Lower leg skin (tissue), 4 donors: ENCODE data around the gene KIF3B. TPM values are rescaled to one million over a fixed set of nuclear protein-coding genes. Genes with fewer than 3 reads are reported as not detected.
"Not testable (repeated sequence)": the region's sequence is repeated elsewhere in the genome, so short reads cannot be mapped to it uniquely, and the experiment has no call there.

Source experiments
- DNase-seq, 2 donors: peaks; one replicate each; pipeline ENCODE4 v3.0.0-alpha.2; 2019; ENCODE audit warnings: low spot score in 2 of 2
- H3K4me3 ChIP-seq: fragments of 200-600 bp; sonication (generic); 2 replicates; pipeline ENCODE4 v1.5.1; 2017; ENCODE audit warnings: mild to moderate bottlenecking, low read depth; ENCODE audit not compliant: poor library complexity, severe bottlenecking
- POLR2A ChIP-seq, 2 donors: fragments of 450-650 bp; IDR thresholded peaks; one replicate each; pipeline ENCODE4 v1.6.1; 2016 to 2017; ENCODE audit warnings: antibody characterized with exemption in 2 of 2, mild to moderate bottlenecking in 1 of 2, moderate library complexity in 1 of 2
- WGBS, 2 donors: methylation state at CpG; one replicate each; pipeline ENCODE4 v1.1.5; 2018; 5-methylcytosine and 5-hydroxymethylcytosine counted together
- intact Hi-C: fragments of 100-400 bp; cut with DNase I; formaldehyde crosslinking; loops from one replicate; pipeline ENCODE4 v1.15.0; 2023; ENCODE audit warnings: low total_unique reads
- total RNA-seq, 4 donors: library from RNA; depleted of rRNA; stranded (reverse); fragments of >200 nt; gene quantifications; one replicate each; pipeline ENCODE4 v1.1.0, GENCODE V29; 2016
- TF ChIP-seq, protein P1 (sequence below), 3 donors: fragments of 450-650 bp; IDR thresholded peaks; one replicate each; pipeline ENCODE4 v1.5.1; 2016; ENCODE audit warnings: antibody characterized with exemption in 3 of 3, mild to moderate bottlenecking in 3 of 3, moderate library complexity in 2 of 3

Gene KIF3B
- total RNA-seq, 4 donors from 2014 or later, result 9.7 to 17.8 (median 13.1) TPM

DNA sequence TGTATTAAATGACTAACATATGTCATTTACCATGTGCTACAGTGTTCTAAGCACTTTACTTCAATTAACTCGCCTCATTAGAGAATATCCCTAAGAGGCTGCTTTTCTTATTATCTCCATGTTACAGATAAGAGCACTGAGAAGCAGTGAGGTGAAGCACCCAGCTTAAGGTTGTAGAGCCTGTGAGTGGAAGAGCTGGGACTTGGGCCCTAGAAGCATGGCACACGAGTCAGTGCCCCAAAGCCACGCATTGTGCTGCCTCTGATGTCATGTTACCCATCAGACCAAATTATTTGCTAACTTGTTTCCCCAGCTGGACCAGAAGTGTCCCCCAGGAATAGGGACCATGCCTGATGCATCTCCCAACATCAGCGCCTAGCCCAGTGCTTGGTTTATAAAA lies 35.6 kb upstream of the KIF3B start:
- no peak for TF ChIP-seq POLR2A (IDR thresholded peaks at IDR 0.05)
- TF ChIP-seq, protein P1, sequence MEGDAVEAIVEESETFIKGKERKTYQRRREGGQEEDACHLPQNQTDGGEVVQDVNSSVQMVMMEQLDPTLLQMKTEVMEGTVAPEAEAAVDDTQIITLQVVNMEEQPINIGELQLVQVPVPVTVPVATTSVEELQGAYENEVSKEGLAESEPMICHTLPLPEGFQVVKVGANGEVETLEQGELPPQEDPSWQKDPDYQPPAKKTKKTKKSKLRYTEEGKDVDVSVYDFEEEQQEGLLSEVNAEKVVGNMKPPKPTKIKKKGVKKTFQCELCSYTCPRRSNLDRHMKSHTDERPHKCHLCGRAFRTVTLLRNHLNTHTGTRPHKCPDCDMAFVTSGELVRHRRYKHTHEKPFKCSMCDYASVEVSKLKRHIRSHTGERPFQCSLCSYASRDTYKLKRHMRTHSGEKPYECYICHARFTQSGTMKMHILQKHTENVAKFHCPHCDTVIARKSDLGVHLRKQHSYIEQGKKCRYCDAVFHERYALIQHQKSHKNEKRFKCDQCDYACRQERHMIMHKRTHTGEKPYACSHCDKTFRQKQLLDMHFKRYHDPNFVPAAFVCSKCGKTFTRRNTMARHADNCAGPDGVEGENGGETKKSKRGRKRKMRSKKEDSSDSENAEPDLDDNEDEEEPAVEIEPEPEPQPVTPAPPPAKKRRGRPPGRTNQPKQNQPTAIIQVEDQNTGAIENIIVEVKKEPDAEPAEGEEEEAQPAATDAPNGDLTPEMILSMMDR (IDR thresholded peaks at IDR 0.05), result no peak
- WGBS, 2 donors, result 85 to 90% methylated on average over 4 of the region's 4 CpGs

DNA sequence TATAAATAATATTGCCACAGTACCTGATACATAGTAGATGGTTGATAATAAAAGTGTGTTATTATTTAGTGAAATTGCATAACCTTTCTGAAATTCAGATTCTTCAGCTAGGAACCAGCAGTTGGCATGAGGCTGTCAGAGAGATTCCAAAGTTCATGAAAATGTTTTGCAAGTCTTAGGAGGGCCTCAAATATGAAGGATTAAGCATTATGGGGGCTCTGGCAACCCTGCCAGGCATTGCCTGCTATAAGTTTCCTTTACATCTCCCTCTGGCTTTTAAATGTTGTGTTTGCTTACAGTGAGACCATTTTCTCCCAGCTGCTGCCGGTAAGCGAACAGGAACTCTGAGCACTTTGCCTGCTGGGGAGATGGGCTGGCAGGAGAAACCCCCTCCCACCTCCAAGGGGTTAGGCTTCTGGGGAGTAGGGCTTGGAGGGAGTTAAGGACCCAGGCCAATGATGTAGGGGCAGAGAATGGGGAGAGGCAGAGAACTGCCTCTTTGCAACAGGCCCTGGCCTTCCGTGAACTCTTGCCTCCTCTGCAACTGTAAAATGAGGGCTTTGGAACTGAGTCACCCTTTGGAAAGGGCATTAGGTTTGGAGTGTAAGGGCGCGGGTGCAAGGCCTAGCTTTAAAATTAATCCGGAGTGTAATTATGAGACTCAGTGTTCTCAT lies 33.2 kb upstream of the KIF3B start:
- TF ChIP-seq POLR2A (IDR thresholded peaks at IDR 0.05), result no peak
- TF ChIP-seq, protein P1 (IDR thresholded peaks at IDR 0.05), result no peak
- intact Hi-C loops, result no loop called here
- no peak for DNase-seq
- no peak overlapping the region for H3K4me3 ChIP-seq
- 84 to 93% methylated on average over 6 of the region's 6 CpGs for WGBS, 2 donors

More for the DNA sequence above, 35.6 kb upstream of the KIF3B start:
- H3K4me3 ChIP-seq, result no peak overlapping the region
- DNase-seq, result no peak
- intact Hi-C loops, result no loop called here

DNA sequence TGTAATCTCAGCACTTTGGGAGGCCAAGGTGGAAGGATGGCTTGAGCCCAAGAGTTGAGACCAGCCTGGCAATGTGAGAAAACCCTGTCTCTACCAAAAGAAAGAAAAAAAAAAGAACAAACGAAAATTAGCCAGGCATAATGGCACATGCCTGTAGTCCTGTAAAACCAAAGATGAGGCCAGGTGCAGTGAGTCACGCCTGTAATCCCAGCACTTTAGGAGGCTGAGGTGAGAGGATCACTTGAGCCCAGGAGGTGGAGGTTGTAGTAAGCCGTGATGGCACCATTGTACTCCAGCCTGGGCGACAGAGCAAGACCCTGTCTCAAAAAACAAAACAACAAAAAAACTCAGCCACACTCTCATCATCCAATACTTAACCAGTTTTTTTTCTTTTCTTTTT lies 32.5 kb upstream of the KIF3B start:
- 85 to 86% methylated on average over 4 of the region's 4 CpGs for WGBS, 2 donors
- no peak overlapping the region for H3K4me3 ChIP-seq
- intact Hi-C loops, result no loop called here
- TF ChIP-seq POLR2A (IDR thresholded peaks at IDR 0.05), result no peak
- TF ChIP-seq, protein P1 (IDR thresholded peaks at IDR 0.05), result no peak
- no peak for DNase-seq

DNA sequence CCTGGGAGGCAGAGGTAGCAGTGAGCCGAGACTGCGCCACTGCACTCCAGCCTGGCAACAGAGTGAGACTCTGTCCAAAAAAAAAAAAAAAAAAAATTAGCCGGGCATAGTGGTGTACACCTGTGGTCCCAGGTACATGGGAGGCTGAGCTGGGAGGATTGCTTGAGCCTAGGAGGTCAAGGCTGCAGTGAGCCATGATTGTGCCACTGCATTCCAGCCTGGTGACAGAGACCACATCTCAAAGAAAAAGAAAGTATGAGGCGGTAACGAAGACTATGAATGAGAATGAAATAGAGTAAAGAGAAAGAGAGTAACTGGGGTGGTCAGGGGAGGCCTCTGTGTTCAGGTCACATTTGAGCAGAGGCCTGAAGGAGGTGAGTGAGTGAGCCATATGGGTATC lies 31.2 kb upstream of the KIF3B start:
- H3K4me3 ChIP-seq, intact Hi-C loops, DNase-seq: not testable (repeated sequence)
- 92 to 99% methylated on average over 5 of the region's 5 CpGs for WGBS, 2 donors

DNA sequence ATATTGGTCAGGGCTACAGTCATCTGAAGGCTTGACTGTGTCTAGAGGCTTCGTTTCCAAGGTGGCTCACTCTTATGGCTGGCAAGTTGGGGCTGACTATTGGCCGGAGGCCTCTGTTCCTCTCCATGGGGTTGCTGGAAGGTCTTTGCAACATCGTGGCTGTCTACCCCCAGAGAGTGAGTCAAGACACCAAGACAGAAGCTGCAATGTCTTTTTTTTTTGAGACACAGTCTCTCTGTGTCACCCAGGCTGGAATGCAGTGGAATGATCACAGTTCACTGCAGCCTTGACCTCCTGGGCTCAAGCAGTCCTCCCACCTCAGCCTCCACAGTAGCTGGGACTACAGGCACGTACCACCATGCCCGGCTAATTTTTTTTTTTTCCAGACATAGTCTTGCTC lies 29.4 kb upstream of the KIF3B start:
- DNase-seq, result no peak
- TF ChIP-seq POLR2A (IDR thresholded peaks at IDR 0.05), result no peak
- TF ChIP-seq, protein P1 (IDR thresholded peaks at IDR 0.05), result no peak
- no peak overlapping the region for H3K4me3 ChIP-seq
- intact Hi-C loops, result no loop called here
- WGBS, 2 donors, result 81 to 83% methylated on average over 5 of the region's 5 CpGs

DNA sequence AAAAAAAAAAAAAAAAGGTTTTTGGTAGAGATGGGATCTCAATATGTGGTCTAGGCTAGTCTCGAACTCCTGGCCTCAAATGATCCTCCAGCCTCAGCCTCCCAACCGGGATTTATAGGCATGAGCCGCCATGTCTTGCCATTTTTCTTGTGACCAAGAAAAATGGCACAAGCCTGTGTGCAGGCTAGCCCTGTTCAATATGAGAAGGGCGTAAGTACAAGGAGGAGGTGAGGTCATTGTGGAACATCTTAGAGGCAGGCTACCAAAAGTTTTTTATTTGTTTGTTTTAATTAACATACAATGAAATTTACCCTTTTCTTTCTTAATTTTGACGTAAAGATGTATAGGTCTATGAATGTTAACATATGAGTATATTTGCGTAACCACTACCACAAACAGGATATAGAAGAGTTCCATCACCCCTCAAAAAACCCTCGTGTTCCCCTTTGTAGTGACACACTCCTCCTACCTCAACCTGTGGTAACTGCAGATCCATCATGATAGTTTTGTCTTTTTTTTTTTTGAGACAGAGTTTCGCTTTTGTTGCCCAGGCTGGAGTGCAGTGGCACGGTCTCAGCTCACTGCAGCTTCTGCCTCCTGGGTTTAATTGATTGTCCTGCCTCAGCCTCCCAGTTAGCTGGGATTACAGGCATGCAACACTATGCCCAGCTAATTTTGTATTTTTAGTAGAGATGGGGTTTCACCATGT lies 28.3 kb upstream of the KIF3B start:
- WGBS, 2 donors, result 84 to 85% methylated on average over 9 of the region's 9 CpGs
- intact Hi-C loops, result no loop called here

More for the DNA sequence above, 28.3 kb upstream of the KIF3B start:
- H3K4me3 ChIP-seq, result no peak overlapping the region
- no peak for TF ChIP-seq POLR2A (IDR thresholded peaks at IDR 0.05)
- TF ChIP-seq, protein P1 (IDR thresholded peaks at IDR 0.05), result no peak
- no peak for DNase-seq
